B cell (primary cell): ENCODE measurements around the gene TRIP13. TPM values are rescaled to one million over a fixed set of nuclear protein-coding genes. Genes with fewer than 3 reads are reported as not detected.

Experiments used
- ATAC-seq: fragments of 200-7000 bp; cut with Tn5 transposase; one replicate; pipeline ENCODE4 v1.10.0; 2021; ENCODE audit warnings: low read depth, mild to moderate bottlenecking, moderate number of reproducible peaks, moderate library complexity
- CTCF ChIA-PET: fragments of 350-600 bp; sonication (Branson Sonifier 250); formaldehyde crosslinking; loops from one replicate; lab custom pipeline; 2021; ENCODE audit warnings: antibody characterized with exemption, inconsistent platforms; lab: Charles Lee
- POLR2A ChIA-PET: fragments of 350-600 bp; sonication (Branson Sonifier 250); formaldehyde crosslinking; loops from one replicate; lab custom pipeline; 2021; ENCODE audit warnings: antibody characterized with exemption; lab: Charles Lee
- DNase-seq: peaks from one replicate; pipeline ENCODE4 v3.0.0; 2013
- H2AFZ ChIP-seq: 2 replicates; pipeline ENCODE4 v1.6.1; 2012; ENCODE audit warnings: mild to moderate bottlenecking, low read depth, low read length; ENCODE audit not compliant: insufficient read depth, poor library complexity, severe bottlenecking
- H3K27ac ChIP-seq, 2 donors: 1 replicate in 1 of 2; 2 replicates in 1 of 2; pipeline ENCODE4 v1.5.1; 2012 to 2013; ENCODE audit warnings: low read length in 2 of 2, mild to moderate bottlenecking in 2 of 2, moderate library complexity in 1 of 2
- H3K27me3 ChIP-seq, 4 experiments: fragments of 200-600 bp in 1 of 4; sonication (generic) in 1 of 4; replicated peaks in 1 of 4; 1 replicate in 2 of 4; 2 replicates in 2 of 4; pipeline versions ENCODE4 v1.6.1 to v1.7.0; 2013 to 2016; ENCODE audit warnings: low read length in 3 of 4, mild to moderate bottlenecking in 2 of 4, mixed read lengths in 1 of 4, moderate library complexity in 1 of 4; ENCODE audit not compliant: insufficient read depth in 4 of 4, control insufficient read depth in 3 of 4; ENCODE audit errors: control extremely low read depth in 1 of 4
- H3K36me3 ChIP-seq, 2 experiments: replicated peaks in 1 of 2; 1 replicate in 1 of 2; 2 replicates in 1 of 2; pipeline versions ENCODE4 v1.6.1 to v1.7.1; 2013; ENCODE audit warnings: low read length in 1 of 2; ENCODE audit not compliant: insufficient read depth in 2 of 2, control insufficient read depth in 1 of 2; ENCODE audit errors: control extremely low read depth in 1 of 2, extremely low read depth in 1 of 2
- H3K4me1 ChIP-seq, 2 donors: fragments of 200-600 bp in 1 of 2; sonication (generic) in 1 of 2; 1 replicate in 1 of 2; 2 replicates in 1 of 2; pipeline versions ENCODE4 v1.5.1 to v1.6.1; 2013 to 2017; ENCODE audit warnings: low read length in 2 of 2; ENCODE audit not compliant: control insufficient read depth in 2 of 2, insufficient read depth in 2 of 2
- H3K4me2 ChIP-seq: replicated peaks from 2 replicates; pipeline ENCODE3; 2012; ENCODE audit warnings: mild to moderate bottlenecking, low read depth, low read length; ENCODE audit not compliant: poor library complexity, severe bottlenecking
- H3K4me3 ChIP-seq, 5 experiments: fragments of 200-600 bp in 1 of 5; sonication (generic) in 1 of 5; 1 replicate in 3 of 5; 2 replicates in 2 of 5; pipeline versions ENCODE4 v1.5.1 to v1.7.0; 2011 to 2016; ENCODE audit warnings: low read length in 4 of 5, mild to moderate bottlenecking in 4 of 5, low read depth in 2 of 5, control low read depth in 1 of 5, moderate library complexity in 1 of 5; ENCODE audit not compliant: insufficient read depth in 1 of 5; ENCODE audit errors: control extremely low read depth in 1 of 5, extremely low read depth in 1 of 5
- H3K79me2 ChIP-seq: fragments of 200-600 bp; sonication (generic); one replicate; pipeline ENCODE4 v1.6.0; 2016; ENCODE audit warnings: low read length; ENCODE audit not compliant: control insufficient read depth, insufficient read depth
- H3K9ac ChIP-seq: fragments of 200-600 bp; sonication (generic); 2 replicates; pipeline ENCODE4 v1.6.1; 2017; ENCODE audit warnings: mild to moderate bottlenecking, low read length, moderate library complexity
- H3K9me3 ChIP-seq, 3 donors: one replicate each; pipeline versions ENCODE4 v1.6.1 to v1.7.1; 2013; ENCODE audit warnings: low read length in 2 of 3; ENCODE audit not compliant: control insufficient read depth in 2 of 3, insufficient read depth in 1 of 3; ENCODE audit errors: control extremely low read depth in 1 of 3
- H4K20me1 ChIP-seq: 2 replicates; pipeline ENCODE4 v1.6.0; 2012; ENCODE audit warnings: mild to moderate bottlenecking, low read length; ENCODE audit not compliant: insufficient read depth, control insufficient read depth, poor library complexity, severe bottlenecking
- H3K27ac Mint-ChIP-seq: one replicate; pipeline ENCODE4 v1.8.0; 2021; ENCODE audit warnings: mixed read lengths
- H3K27me3 Mint-ChIP-seq: one replicate; pipeline ENCODE4 v1.8.0; 2021; ENCODE audit warnings: mixed read lengths
- H3K4me1 Mint-ChIP-seq: one replicate; pipeline ENCODE4 v1.8.0; 2021; ENCODE audit warnings: mixed read lengths
- H3K4me3 Mint-ChIP-seq: one replicate; pipeline ENCODE4 v1.8.0; 2021; ENCODE audit warnings: mixed read lengths
- H3K9me3 Mint-ChIP-seq: one replicate; pipeline ENCODE4 v1.8.0; 2022; ENCODE audit warnings: mixed read lengths; ENCODE audit not compliant: insufficient read depth
- EZH2 ChIP-seq: IDR thresholded peaks from 2 replicates; pipeline ENCODE4 v1.6.1; 2012; ENCODE audit warnings: borderline replicate concordance, low read depth, mild to moderate bottlenecking, moderate library complexity, low read length; ENCODE audit not compliant: insufficient read depth, poor library complexity, severe bottlenecking
- WGBS: methylation state at CpG from one replicate; pipeline ENCODE4 v1.1.5; 2013; ENCODE audit warnings: missing lambda C conversion rate; ENCODE audit not compliant: insufficient coverage; 5-methylcytosine and 5-hydroxymethylcytosine counted together
- intact Hi-C: fragments of 100-400 bp; cut with micrococcal nuclease; formaldehyde crosslinking; loops from one replicate; pipeline ENCODE4 v1.10.0; 2022
- polyA plus RNA-seq: library from polyadenylated mRNA; depleted of rRNA; stranded (reverse); fragments of >200 nt; gene quantifications from 2 replicates; pipeline ENCODE4 v1.2.3, GENCODE V29; 2012
- total RNA-seq, 2 donors: library from RNA; stranded (reverse); fragments of 120-200 nt in 1 of 2; gene quantifications; 1 replicate in 1 of 2; 2 replicates in 1 of 2; pipeline versions ENCODE4 v1.2.3 to v1.2.4, GENCODE V29; 2013 to 2022
- TF ChIP-seq, protein P1 (sequence below): fragments of 200-600 bp; IDR thresholded peaks from one replicate; pipeline ENCODE4 v1.8.0; 2022; ENCODE audit warnings: antibody characterized with exemption, mild to moderate bottlenecking

TRIP13 gene
- total and polyA plus RNA-seq, 2 donors (not counting 1 experiment from before 2014, with no cell fraction given), result 0.63 to 1.1 TPM

DNA sequence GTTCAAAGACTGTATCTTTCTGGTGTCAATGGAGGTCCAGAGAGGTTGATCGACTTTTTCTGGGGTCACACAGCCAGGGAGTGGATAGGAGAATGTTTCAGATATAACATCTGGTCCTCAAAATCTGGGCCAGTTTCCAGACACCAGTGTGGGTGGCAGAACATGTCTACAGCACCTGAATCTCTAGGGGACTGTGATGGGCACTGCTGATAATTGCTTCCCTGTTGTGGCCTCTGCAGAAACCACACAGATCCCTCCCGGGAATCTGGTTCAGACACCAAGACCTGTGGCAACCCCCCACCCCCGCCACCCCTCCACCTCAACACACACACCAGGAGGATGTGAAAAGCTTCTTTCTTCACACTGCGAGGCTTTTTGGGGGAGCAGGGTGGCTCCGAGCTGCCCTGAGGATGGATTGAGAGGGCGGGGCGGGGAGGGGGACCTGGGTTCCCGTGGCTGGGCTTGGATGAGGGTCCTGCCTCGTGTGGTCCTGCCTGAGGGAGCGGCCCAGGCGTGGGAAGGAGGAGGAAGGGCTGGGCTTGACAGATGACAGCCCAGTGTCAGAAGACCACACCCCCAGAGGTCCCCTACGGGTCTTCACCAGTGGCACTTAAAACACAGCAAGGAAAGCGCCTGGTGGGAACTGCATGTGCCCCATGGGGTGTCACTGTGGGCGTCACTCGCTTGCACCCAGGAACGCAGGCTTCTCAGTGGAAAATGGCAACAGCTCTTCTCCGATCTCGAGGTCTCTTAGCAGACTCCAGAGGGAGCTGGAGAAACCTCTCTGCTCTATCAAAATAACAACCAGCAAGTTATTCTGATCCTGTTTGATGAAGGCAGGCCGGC lies 55.2 kb downstream of the TRIP13 start:
- Histone ChIP-seq H3K9me3 (peaks cover 0 to 14% (median 0%) of the 10 kb centered on the region in 3 donors), H4K20me1 (no peaks in the 10 kb centered on the region), H3K27ac (no peak overlapping the region), H3K27me3 (peaks cover 0 to 51% (median 14%) of the 10 kb centered on the region in 4 experiments), H3K36me3 (no peaks in the 10 kb centered on the region), H3K4me3 (no peak overlapping the region), H3K4me1 (no peaks in the 10 kb centered on the region), H2AFZ (no peak overlapping the region), H3K79me2 (no peaks in the 10 kb centered on the region), H3K4me2 (no peak overlapping the region), H3K9ac (no peak overlapping the region)
- TF ChIP-seq, protein P1, sequence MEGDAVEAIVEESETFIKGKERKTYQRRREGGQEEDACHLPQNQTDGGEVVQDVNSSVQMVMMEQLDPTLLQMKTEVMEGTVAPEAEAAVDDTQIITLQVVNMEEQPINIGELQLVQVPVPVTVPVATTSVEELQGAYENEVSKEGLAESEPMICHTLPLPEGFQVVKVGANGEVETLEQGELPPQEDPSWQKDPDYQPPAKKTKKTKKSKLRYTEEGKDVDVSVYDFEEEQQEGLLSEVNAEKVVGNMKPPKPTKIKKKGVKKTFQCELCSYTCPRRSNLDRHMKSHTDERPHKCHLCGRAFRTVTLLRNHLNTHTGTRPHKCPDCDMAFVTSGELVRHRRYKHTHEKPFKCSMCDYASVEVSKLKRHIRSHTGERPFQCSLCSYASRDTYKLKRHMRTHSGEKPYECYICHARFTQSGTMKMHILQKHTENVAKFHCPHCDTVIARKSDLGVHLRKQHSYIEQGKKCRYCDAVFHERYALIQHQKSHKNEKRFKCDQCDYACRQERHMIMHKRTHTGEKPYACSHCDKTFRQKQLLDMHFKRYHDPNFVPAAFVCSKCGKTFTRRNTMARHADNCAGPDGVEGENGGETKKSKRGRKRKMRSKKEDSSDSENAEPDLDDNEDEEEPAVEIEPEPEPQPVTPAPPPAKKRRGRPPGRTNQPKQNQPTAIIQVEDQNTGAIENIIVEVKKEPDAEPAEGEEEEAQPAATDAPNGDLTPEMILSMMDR, result no peak
- TF ChIP-seq EZH2, result no peak
- POLR2A ChIA-PET, result no interaction called here
- Mint-ChIP-seq H3K4me1 (no peaks in the 10 kb centered on the region), H3K9me3 (no peaks in the 10 kb centered on the region), H3K4me3 (no peak overlapping the region), H3K27me3 (peaks cover 61% of the 10 kb centered on the region), H3K27ac (no peak overlapping the region)
- intact Hi-C loops, result no loop called here
- no peak for ATAC-seq
- DNase-seq, result no peak
- 53% methylated on average over 14 of the region's 19 CpGs for WGBS
- CTCF ChIA-PET, result interaction anchor here (1.6 kb wide), 1 partner anchor 13 kb away, joined by 3 read pairs; no protein-coding TSS in a partner anchor
